ENCODE measurements around the gene NUAK1. TPM values are rescaled to one million over a fixed set of nuclear protein-coding genes. Genes with fewer than 3 reads are reported as not detected.

NUAK1 gene
- total RNA-seq = 10 to 100 TPM; 13.8 to 38.6 (median 22.8) TPM

GRCh38 chr12:106138633-106139421 lies at the start of gene NUAK1:
Gene NUAK1, minus strand, starts transcription at chr12:106138954. Its CDS starts 301 bp downstream, at chr12:106138653.
- TF ChIP-seq, protein P1, sequence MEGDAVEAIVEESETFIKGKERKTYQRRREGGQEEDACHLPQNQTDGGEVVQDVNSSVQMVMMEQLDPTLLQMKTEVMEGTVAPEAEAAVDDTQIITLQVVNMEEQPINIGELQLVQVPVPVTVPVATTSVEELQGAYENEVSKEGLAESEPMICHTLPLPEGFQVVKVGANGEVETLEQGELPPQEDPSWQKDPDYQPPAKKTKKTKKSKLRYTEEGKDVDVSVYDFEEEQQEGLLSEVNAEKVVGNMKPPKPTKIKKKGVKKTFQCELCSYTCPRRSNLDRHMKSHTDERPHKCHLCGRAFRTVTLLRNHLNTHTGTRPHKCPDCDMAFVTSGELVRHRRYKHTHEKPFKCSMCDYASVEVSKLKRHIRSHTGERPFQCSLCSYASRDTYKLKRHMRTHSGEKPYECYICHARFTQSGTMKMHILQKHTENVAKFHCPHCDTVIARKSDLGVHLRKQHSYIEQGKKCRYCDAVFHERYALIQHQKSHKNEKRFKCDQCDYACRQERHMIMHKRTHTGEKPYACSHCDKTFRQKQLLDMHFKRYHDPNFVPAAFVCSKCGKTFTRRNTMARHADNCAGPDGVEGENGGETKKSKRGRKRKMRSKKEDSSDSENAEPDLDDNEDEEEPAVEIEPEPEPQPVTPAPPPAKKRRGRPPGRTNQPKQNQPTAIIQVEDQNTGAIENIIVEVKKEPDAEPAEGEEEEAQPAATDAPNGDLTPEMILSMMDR (IDR thresholded peaks at IDR 0.05; ENCODE audit: low read depth) = no peak

DNA sequence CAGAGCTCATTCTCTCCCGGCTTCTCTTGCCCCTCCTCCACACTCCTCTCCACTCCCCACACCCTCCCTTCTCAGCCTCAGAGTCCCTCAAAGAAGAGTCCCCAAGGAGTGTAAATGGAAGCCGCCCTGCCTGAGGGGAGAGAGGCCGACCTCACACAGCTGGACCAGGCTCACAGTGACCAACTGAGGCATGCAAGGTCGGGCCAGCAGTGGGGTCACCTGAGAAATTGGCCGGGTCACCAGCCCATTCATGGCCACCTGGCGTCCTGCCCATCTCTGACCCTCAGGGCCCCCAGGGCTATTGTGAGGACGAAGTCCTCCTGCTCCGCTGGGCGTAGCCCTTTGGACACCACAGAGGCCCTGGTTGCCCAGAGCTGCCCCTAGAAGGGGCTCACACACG lies 49.5 kb upstream of the NUAK1 start:
- TF ChIP-seq, protein P1 (IDR thresholded peaks at IDR 0.05; ENCODE audit: low read depth) = no peak

DNA sequence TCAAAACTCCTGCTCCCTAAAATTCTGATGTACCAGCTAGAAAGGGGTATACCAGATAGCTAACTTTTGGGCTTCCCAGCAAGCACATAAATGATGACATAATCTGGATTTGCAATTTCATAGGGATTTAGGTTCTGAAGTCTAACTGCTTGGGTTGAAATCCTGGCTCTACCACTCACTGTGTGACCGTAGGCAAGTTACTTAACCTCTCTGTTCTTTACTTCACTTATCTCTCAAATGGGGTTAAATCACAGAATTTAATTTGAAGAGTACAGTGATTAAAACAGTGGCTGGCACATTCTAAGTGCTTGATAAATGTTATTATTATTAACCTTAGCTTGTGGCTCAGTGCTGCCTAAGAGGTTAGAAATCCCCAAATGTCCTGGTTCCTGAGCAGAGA lies 49.1 kb upstream of the NUAK1 start:
- TF ChIP-seq, protein P1 (IDR thresholded peaks at IDR 0.05; ENCODE audit: low read depth) = no peak

GRCh38 chr12:106187155-106187789 lies 48.5 kb upstream of the NUAK1 start:
- TF ChIP-seq, protein P1 (IDR thresholded peaks at IDR 0.05; ENCODE audit: low read depth) = no peak

DNA sequence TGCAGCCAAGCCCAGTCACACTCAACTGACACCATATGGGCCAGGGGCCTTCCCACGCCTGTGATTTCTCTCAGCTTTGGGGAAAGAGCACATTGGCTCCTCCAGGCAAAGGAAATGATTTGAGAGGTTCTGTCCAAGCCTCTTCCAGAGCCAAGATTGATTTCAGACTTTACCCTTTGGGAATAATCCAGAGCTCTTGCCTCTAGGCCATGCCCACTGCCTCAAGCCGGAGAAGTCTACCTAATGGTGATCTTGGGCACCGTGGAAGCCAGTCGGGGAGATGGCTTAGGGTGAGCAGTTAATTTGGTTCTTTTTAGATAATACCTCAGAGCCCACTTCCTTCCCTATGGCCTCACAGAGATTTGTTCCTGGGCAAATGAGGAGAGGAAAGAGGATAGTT lies 45.0 kb upstream of the NUAK1 start:
- TF ChIP-seq, protein P1 (IDR thresholded peaks at IDR 0.05; ENCODE audit: low read depth) = no peak

- TF ChIP-seq, protein P1 (IDR thresholded peaks at IDR 0.05; ENCODE audit: low read depth) = no peak
Measured at GRCh38 chr12:106181401-106182114, 42.8 kb upstream of the NUAK1 start.

DNA sequence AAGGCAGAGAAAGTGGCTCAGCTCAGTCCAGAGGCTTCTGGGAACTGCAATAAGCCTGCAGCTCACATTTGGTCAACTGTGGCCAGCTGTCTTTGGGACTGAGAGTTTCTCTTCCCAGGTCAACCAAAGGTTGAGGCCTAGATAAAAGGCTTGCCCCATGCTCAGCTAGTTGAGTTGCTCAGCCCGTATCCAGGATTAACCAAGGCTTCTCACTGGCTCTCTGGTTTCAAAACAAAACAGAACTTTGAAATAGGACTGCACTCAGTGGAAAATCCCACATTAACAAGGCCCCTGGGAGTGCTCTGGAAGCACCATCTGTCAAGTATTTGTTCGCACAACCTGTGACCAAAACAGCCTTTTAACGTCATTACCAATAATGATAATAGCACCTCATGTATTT lies 40.3 kb upstream of the NUAK1 start:
- TF ChIP-seq, protein P1 (IDR thresholded peaks at IDR 0.05; ENCODE audit: low read depth) = no peak

Measured in subcutaneous adipose tissue (tissue), 4 donors.